Dermis blood vessel endothelial cell (primary cell): Measurements from ENCODE around the gene TMEM132E. TPM values are rescaled to one million over a fixed set of nuclear protein-coding genes. Genes with fewer than 3 reads are reported as not detected.

Experiments
- DNase-seq: peaks from one replicate; pipeline ENCODE4 v3.0.0; 2010
- total RNA-seq: library from RNA; depleted of rRNA; stranded (reverse); fragments of >200 nt; gene quantifications from 2 replicates; pipeline ENCODE4 v1.2.3, GENCODE V29; 2014

The TMEM132E gene
- total RNA-seq, 1 donor from 2014 or later: not detected

GRCh38 chr17:34568953-34569352 lies 10.4 kb upstream of the TMEM132E start:
- no peak for DNase-seq

- no peak for DNase-seq
Measured at GRCh38 chr17:34569591-34569990, 9.8 kb upstream of the TMEM132E start.

GRCh38 chr17:34570506-34570905 lies 8.9 kb upstream of the TMEM132E start:
- DNase-seq: no peak

GRCh38 chr17:34571428-34572130 lies 7.8 kb upstream of the TMEM132E start:
- DNase-seq: no peak

GRCh38 chr17:34572483-34572882 lies 6.9 kb upstream of the TMEM132E start:
- no peak for DNase-seq

- no peak for DNase-seq
Measured at GRCh38 chr17:34575182-34575581, 4.2 kb upstream of the TMEM132E start.

- no peak for DNase-seq
Measured at GRCh38 chr17:34578016-34578415, 1.4 kb upstream of the TMEM132E start.

- DNase-seq: no peak
Measured at GRCh38 chr17:34578656-34579016, 746 bp upstream of the TMEM132E start.

GRCh38 chr17:34579979-34580684 lies 750 bp downstream of the TMEM132E start:
- DNase-seq: peak; percentile 13

GRCh38 chr17:34580685-34581445 lies 1.5 kb downstream of the TMEM132E start:
- DNase-seq: peak; percentile 1

- DNase-seq: no peak
Measured at GRCh38 chr17:34581446-34582184, 2.2 kb downstream of the TMEM132E start.

- DNase-seq: no peak
Measured at GRCh38 chr17:34582185-34582900, 3.0 kb downstream of the TMEM132E start.

GRCh38 chr17:34582901-34583245 lies 3.5 kb downstream of the TMEM132E start:
- DNase-seq: no peak

GRCh38 chr17:34584805-34585416 lies 5.5 kb downstream of the TMEM132E start:
- peak; percentile 31 for DNase-seq

- no peak for DNase-seq
Measured at GRCh38 chr17:34586346-34586846, 7.0 kb downstream of the TMEM132E start.

GRCh38 chr17:34588266-34588665 lies 8.9 kb downstream of the TMEM132E start:
- no peak for DNase-seq

GRCh38 chr17:34589120-34589965 lies 10.0 kb downstream of the TMEM132E start:
- no peak for DNase-seq

- no peak for DNase-seq
Measured at GRCh38 chr17:34592002-34592401, 12.6 kb downstream of the TMEM132E start.

GRCh38 chr17:34596920-34597319 lies 17.5 kb downstream of the TMEM132E start:
- DNase-seq: no peak

- no peak for DNase-seq
Measured at GRCh38 chr17:34598161-34598776, 18.9 kb downstream of the TMEM132E start.
